DOHH2 (cell line): ENCODE data around the gene PRICKLE1.

ENCODE experiments used
- CTCF ChIP-seq: fragments of 200-600 bp; sonication (generic); IDR thresholded peaks from one replicate; pipeline ENCODE4 v1.5.1; 2014; ENCODE audit warnings: antibody characterized with exemption, mild to moderate bottlenecking, low read depth, low read length; ENCODE audit not compliant: poor library complexity, severe bottlenecking
- EZH2phosphoT487 ChIP-seq: fragments of 200-600 bp; sonication (generic); IDR thresholded peaks from 2 replicates; pipeline ENCODE4 v1.6.1; 2017; ENCODE audit warnings: borderline replicate concordance, mild to moderate bottlenecking, antibody characterized with exemption, low read length, moderate library complexity, mixed read lengths

GRCh38 chr12:42409471-42409870 lies 180.1 kb downstream of the PRICKLE1 start:
- TF ChIP-seq CTCF = no peak
- no peak for TF ChIP-seq EZH2phosphoT487
